ENCODE results near the gene GRK5.

- TF ChIP-seq EZH2 (IDR thresholded peaks at IDR 0.05; ENCODE audit: borderline replicate concordance, low read depth, low read length, poor library complexity, severe bottlenecking) = no peak
- TF ChIP-seq, protein P1, sequence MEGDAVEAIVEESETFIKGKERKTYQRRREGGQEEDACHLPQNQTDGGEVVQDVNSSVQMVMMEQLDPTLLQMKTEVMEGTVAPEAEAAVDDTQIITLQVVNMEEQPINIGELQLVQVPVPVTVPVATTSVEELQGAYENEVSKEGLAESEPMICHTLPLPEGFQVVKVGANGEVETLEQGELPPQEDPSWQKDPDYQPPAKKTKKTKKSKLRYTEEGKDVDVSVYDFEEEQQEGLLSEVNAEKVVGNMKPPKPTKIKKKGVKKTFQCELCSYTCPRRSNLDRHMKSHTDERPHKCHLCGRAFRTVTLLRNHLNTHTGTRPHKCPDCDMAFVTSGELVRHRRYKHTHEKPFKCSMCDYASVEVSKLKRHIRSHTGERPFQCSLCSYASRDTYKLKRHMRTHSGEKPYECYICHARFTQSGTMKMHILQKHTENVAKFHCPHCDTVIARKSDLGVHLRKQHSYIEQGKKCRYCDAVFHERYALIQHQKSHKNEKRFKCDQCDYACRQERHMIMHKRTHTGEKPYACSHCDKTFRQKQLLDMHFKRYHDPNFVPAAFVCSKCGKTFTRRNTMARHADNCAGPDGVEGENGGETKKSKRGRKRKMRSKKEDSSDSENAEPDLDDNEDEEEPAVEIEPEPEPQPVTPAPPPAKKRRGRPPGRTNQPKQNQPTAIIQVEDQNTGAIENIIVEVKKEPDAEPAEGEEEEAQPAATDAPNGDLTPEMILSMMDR (conservative IDR thresholded peaks at IDR 0.05; ENCODE audit: low read depth, low read length) = no peak
These were observed 109.3 kb downstream of the GRK5 start for GRCh38 chr10:119316729-119317097.
